NCI-H524 (cell line): Measurements from ENCODE around the gene DCUN1D1.
"Not testable (repeated sequence)": the region's sequence is repeated elsewhere in the genome, so short reads cannot be mapped to it uniquely, and the experiment has no call there.

ENCODE experiments used
- DNase-seq, 2 experiments: peaks; one replicate each; lab custom pipeline; 2025; lab: John Stamatoyannopoulos, UW

DCUN1D1 gene

GRCh38 chr3:182980204-182981037 is at the start of gene DCUN1D1:
DCUN1D1 (minus strand) TSS chr3:182980538; CDS start chr3:182980489, 49 bp downstream.
- DNase-seq: peak; percentile 48 to 79

GRCh38 chr3:183028416-183028815 is 48.1 kb upstream of the DCUN1D1 start:
- DNase-seq: no peak

DNA sequence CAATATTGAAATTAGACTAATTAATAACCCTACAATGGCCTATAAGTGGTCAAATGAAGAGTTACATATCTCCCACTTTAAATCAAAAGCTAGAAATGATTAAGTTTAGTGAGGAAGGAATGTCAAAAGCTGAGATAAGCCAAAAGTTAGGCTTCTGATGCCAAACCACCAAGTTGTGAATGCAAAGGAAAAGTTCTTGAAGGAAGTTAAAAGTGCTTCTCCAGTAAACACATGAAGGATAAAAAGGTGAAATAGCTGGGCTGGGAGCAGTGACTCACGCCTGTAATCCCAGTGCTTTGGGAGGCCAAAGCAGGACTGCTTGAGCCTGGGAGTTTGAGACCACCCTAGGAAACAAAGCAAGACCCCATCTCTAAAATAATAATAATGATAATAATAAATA is 46.9 kb upstream of the DCUN1D1 start:
- no peak for DNase-seq

DNA sequence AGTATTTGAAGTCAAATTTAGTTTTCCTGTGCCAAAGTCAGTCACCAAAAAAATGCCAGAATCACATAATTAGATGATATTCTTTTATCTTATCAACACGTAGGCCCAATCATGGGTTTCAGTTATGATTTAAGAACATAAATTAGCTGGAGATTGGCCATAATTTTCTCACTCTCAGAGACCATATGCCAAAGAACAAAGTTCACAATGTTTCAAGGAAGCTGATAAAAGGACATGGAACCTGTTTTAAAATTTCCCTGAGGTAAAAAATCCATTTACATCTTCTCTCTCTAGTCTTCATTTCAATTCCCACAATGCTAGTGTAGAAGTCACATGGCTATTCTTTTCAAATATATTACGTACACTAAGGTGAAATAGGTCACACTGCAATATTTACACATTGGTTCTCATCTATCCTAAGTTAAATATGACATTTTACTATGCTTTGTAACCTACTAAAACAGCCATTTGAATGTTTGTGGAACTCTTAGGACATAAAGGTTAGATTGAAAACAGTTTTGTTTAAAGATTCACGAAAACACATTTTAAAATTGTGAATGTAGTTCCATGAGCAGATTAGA is 42.7 kb upstream of the DCUN1D1 start:
- no peak for DNase-seq

GRCh38 chr3:183018421-183019192 is 38.3 kb upstream of the DCUN1D1 start:
- DNase-seq: no peak

DNA sequence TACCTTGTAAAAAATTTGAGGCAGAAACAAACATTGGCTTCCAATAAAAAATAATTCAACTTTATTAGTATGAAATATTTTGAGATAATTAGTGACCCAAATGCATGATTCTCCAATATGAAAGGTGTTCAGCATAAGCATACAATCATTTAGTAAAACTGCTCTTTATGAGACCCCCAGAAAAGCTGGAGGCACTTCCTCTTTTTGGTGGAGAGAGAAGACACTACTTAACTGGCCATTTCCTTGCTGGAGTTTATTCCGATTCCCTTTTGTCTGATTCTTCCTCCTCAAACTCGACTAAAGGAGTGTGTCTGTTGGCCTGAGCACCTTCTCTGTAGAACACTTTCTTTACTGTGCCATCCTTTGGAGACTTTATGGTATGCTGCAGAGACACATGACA is 34.8 kb upstream of the DCUN1D1 start:
- no peak for DNase-seq

DNA sequence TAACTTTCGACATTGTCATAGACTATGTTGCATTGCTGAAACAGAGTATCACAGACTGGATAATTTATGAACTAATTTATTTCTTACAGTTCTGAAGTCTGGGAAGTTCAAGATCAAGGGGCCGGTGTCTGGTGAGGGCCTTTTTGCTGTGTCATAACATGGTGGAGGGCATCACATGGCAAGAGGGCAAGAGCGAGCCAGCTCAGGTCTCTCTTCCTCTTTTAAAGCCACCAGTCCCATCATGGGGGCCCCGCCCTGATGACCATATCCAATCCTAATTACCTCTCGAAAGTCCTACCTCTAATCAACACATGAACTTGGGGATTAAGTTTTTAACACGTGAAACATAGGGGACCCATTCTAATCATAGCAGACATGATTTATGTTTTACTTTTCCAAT is 33.5 kb upstream of the DCUN1D1 start:
- no peak for DNase-seq

DNA sequence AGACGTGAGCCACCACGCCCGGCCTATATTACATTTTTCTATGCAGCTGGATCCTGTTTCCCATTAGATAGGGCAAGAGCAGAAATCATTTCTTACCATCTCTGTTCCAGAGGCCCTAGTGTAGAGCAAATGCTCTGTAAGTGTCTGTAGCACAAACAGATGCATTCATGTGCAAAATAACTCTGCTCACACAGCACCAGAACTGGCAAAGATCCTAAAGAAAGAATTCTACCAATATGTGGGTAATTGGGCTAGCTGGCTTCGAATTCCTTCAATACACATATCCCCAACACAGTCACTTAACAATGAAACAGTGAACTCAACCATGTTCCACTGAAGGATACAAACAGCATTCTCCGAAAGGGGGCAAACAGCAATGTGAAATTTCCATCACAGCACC is 32.7 kb upstream of the DCUN1D1 start:
- DNase-seq: no peak

GRCh38 chr3:183008800-183009199 is 28.5 kb upstream of the DCUN1D1 start:
- no peak for DNase-seq

DNA sequence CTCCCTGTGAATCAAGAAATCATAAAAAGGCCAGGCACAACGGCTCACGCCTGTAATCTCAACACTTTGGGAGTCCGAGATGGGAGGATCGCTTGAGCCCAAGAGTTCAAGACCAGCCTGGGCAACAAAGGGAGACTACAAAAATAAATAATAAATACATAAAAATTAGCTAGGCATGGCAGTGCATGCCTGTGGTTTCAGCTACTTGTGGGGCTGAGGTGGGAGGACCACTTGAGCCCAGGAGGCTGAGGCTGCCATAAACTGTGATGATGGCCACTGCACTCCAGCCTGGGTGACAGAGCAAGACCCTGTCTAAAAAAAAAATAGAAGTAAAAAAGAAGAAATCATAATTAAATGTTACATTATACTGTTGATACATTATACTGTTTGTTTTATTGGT is 28.0 kb upstream of the DCUN1D1 start:
- no peak for DNase-seq

- DNase-seq: no peak
Observed at GRCh38 chr3:183006396-183007002, 26.2 kb upstream of the DCUN1D1 start.

- DNase-seq: no peak
Observed at GRCh38 chr3:182999767-183000166, 19.4 kb upstream of the DCUN1D1 start.

DNA sequence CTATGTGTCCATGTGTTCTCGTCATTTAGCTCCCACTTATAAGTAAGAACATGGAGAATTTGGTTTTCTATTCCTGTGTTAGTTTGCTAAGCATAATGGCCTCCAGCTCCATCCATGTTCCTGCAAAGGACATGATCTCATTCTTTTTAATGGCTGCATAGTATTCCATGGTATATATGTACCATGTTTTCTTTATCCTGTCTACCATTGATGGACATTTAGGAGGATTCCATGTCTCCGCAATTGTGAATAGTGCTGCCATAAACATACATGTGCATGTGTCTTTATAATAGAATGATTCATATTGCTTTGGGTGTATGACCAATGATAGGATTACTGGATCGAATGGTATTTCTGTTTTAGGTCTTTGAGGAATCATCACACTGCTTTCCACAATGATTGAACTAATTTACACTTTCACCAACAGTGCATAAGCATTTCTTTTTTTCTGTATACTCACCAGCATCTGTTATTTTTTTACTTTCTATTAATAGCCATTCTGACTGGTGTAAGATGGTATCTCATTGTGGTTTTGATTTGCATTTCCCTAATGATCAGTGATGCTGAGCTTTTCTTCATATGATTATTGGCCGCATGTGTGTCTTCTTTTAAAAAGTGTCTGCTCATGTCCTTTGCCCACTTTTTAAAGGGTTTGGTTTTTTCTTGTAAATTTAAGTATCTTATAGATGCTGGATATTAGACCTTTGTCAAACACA is 13.3 kb upstream of the DCUN1D1 start:
- not testable (repeated sequence) for DNase-seq

- DNase-seq: peak in 1 of 2 experiments; percentile 22
Observed at GRCh38 chr3:182989566-182989965, 9.2 kb upstream of the DCUN1D1 start.

- no peak for DNase-seq
Observed at GRCh38 chr3:182986021-182986420, 5.7 kb upstream of the DCUN1D1 start.

- DNase-seq: no peak
Observed at GRCh38 chr3:182983876-182984275, 3.5 kb upstream of the DCUN1D1 start.

GRCh38 chr3:182981038-182981380 is 671 bp upstream of the DCUN1D1 start:
- DNase-seq: no peak

- DNase-seq: peak in 1 of 2 experiments; percentile 56
Observed at GRCh38 chr3:182979674-182980191, 605 bp downstream of the DCUN1D1 start.

DNA sequence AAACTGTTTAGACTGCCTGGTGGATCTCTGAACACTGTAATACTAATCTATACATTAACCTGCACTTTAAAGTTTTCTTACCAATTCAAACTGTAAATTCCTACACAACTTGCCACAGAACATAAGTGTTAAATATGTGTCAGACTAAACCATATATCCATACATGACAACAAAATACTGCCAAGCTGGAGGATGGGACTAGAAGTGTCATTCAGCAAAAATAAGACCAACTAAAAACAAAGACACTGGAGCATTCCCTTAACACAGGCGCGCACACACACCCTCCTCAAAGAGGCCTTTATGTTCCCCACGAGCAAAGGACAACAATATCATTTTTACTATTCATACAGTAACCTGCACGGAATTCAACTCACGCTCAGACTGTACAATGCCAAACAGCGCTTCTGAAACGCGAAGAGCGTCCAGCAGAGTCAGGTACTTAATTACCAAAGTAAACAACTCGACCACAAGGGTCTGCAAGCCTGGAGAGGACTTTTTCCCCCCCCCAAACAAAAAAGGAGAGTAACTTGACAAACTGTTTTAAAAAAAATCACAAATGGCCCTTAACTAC is 1.1 kb downstream of the DCUN1D1 start:
- DNase-seq: peak in 1 of 2 experiments; percentile 24

GRCh38 chr3:182978387-182978786 is 2.0 kb downstream of the DCUN1D1 start:
- no peak for DNase-seq

- DNase-seq: no peak
Observed at GRCh38 chr3:182973047-182973446, 7.3 kb downstream of the DCUN1D1 start.
